HEK293 (cell line): Measurements from ENCODE around the gene SLC15A2.

ENCODE experiments used
- CTCF ChIA-PET: fragments of 350-600 bp; formaldehyde crosslinking; extraction: SDS; loops from one replicate; lab custom pipeline; 2021; ENCODE audit warnings: antibody characterized with exemption; lab: Yijun Ruan, JAX
- POLR2A ChIA-PET: fragments of 300-600 bp; formaldehyde crosslinking; extraction: SDS; loops from one replicate; lab custom pipeline; 2020; ENCODE audit warnings: antibody characterized with exemption, inconsistent platforms; lab: Yijun Ruan, JAX
- H3K27ac ChIP-seq: fragments of 200-500 bp; sonication (Bioruptor generic); 2 replicates; pipeline ENCODE4 v1.5.1; 2014; ENCODE audit warnings: low read depth, low read length, control low read depth, inconsistent platforms; ENCODE audit errors: extremely low read depth
- H3K36me3 ChIP-seq, 2 experiments: fragments of 200-500 bp in 1 of 2; sonication (Bioruptor generic) in 1 of 2; 1 replicate in 1 of 2; 2 replicates in 1 of 2; pipeline ENCODE4 v1.5.1; 2014 to 2017; ENCODE audit warnings: inconsistent platforms in 2 of 2, low read length in 2 of 2; ENCODE audit not compliant: control insufficient read depth in 2 of 2, insufficient read depth in 1 of 2
- H3K4me1 ChIP-seq: fragments of 200-500 bp; sonication (Bioruptor generic); 2 replicates; pipeline ENCODE4 v1.5.1; 2014; ENCODE audit warnings: mild to moderate bottlenecking, low read length, inconsistent platforms; ENCODE audit not compliant: control insufficient read depth, insufficient read depth
- H3K4me3 ChIP-seq: 2 replicates; pipeline ENCODE4 v1.5.1; 2011; ENCODE audit warnings: low read depth, mild to moderate bottlenecking, control low read depth, low read length, moderate library complexity
- H3K9me3 ChIP-seq: fragments of 200-500 bp; sonication (Bioruptor generic); 2 replicates; pipeline ENCODE4 v1.5.1; 2014; ENCODE audit warnings: low read depth, low read length, inconsistent platforms; ENCODE audit not compliant: control insufficient read depth, insufficient read depth
- BCL11A ChIP-seq: fragments of 450-650 bp; formaldehyde crosslinking; IDR thresholded peaks from 2 replicates; pipeline ENCODE4 v1.5.1; 2016; ENCODE audit warnings: low read depth, missing biosample characterization, missing genetic modification characterization
- OVOL3 ChIP-seq: fragments of 450-650 bp; formaldehyde crosslinking; IDR thresholded peaks from 2 replicates; pipeline ENCODE4 v1.5.1; 2016; ENCODE audit warnings: missing biosample characterization, missing genetic modification characterization
- REPIN1 ChIP-seq: fragments of 450-650 bp; formaldehyde crosslinking; IDR thresholded peaks from 2 replicates; pipeline ENCODE4 v1.5.1; 2017; ENCODE audit warnings: missing biosample characterization, missing genetic modification characterization, low read depth
- SP7 ChIP-seq: fragments of 450-650 bp; formaldehyde crosslinking; IDR thresholded peaks from 2 replicates; pipeline ENCODE4 v1.5.1; 2016; ENCODE audit warnings: missing biosample characterization, missing genetic modification characterization
- ZBTB44 ChIP-seq: fragments of 450-650 bp; IDR thresholded peaks from 2 replicates; pipeline ENCODE4 v1.5.1; 2018; ENCODE audit warnings: missing biosample characterization, mild to moderate bottlenecking, missing genetic modification characterization
- ZFP41 ChIP-seq: fragments of 450-650 bp; formaldehyde crosslinking; IDR thresholded peaks from 2 replicates; pipeline ENCODE4 v1.5.1; 2016; ENCODE audit warnings: missing biosample characterization, missing genetic modification characterization, borderline replicate concordance
- ZNF140 ChIP-seq: fragments of 450-650 bp; formaldehyde crosslinking; IDR thresholded peaks from 2 replicates; pipeline ENCODE4 v1.5.1; 2016; ENCODE audit warnings: missing biosample characterization, missing genetic modification characterization
- ZNF19 ChIP-seq: fragments of 450-650 bp; formaldehyde crosslinking; IDR thresholded peaks from 2 replicates; pipeline ENCODE4; 2016; ENCODE audit warnings: missing biosample characterization, missing genetic modification characterization, low read depth
- ZNF214 ChIP-seq: fragments of 450-650 bp; formaldehyde crosslinking; IDR thresholded peaks from 2 replicates; pipeline ENCODE4 v1.5.1; 2017; ENCODE audit warnings: missing biosample characterization, mild to moderate bottlenecking, missing genetic modification characterization, borderline replicate concordance
- ZNF23 ChIP-seq: fragments of 450-650 bp; formaldehyde crosslinking; IDR thresholded peaks from 2 replicates; pipeline ENCODE4 v1.5.1; 2016; ENCODE audit warnings: missing biosample characterization, missing genetic modification characterization, borderline replicate concordance
- ZNF266 ChIP-seq: fragments of 450-650 bp; formaldehyde crosslinking; IDR thresholded peaks from 2 replicates; pipeline ENCODE4 v1.5.1; 2016; ENCODE audit warnings: missing biosample characterization, missing genetic modification characterization, low read depth
- ZNF311 ChIP-seq: fragments of 450-650 bp; formaldehyde crosslinking; IDR thresholded peaks from 2 replicates; pipeline ENCODE4 v1.5.1; 2017; ENCODE audit warnings: missing biosample characterization, missing genetic modification characterization, borderline replicate concordance
- ZNF354C ChIP-seq: fragments of 450-650 bp; formaldehyde crosslinking; IDR thresholded peaks from 2 replicates; pipeline ENCODE4 v1.5.1; 2016; ENCODE audit warnings: missing biosample characterization, missing genetic modification characterization, low read depth, borderline replicate concordance
- ZNF394 ChIP-seq: fragments of 450-650 bp; formaldehyde crosslinking; IDR thresholded peaks from 2 replicates; pipeline ENCODE4 v1.5.1; 2016; ENCODE audit warnings: missing biosample characterization, missing genetic modification characterization, mild to moderate bottlenecking, moderate library complexity, borderline replicate concordance
- ZNF433 ChIP-seq: fragments of 450-650 bp; formaldehyde crosslinking; IDR thresholded peaks from 2 replicates; pipeline ENCODE4 v1.5.1; 2016; ENCODE audit warnings: missing biosample characterization, missing genetic modification characterization, low read depth
- ZNF514 ChIP-seq: fragments of 450-650 bp; formaldehyde crosslinking; IDR thresholded peaks from 2 replicates; pipeline ENCODE4 v1.5.1; 2016; ENCODE audit warnings: missing biosample characterization, missing genetic modification characterization
- ZNF529 ChIP-seq: fragments of 450-650 bp; formaldehyde crosslinking; IDR thresholded peaks from 2 replicates; pipeline ENCODE4 v1.5.1; 2017; ENCODE audit warnings: missing genetic modification characterization, missing biosample characterization; ENCODE audit not compliant: insufficient replicate concordance
- ZNF560 ChIP-seq: fragments of 450-650 bp; formaldehyde crosslinking; IDR thresholded peaks from 2 replicates; pipeline ENCODE4 v1.5.1; 2017; ENCODE audit warnings: missing biosample characterization, missing genetic modification characterization, borderline replicate concordance
- ZNF747 ChIP-seq: fragments of 450-650 bp; formaldehyde crosslinking; IDR thresholded peaks from 2 replicates; pipeline ENCODE4 v1.5.1; 2016; ENCODE audit warnings: missing biosample characterization, missing genetic modification characterization
- ZNF777 ChIP-seq: fragments of 450-650 bp; formaldehyde crosslinking; IDR thresholded peaks from 2 replicates; pipeline ENCODE4 v1.5.1; 2017; ENCODE audit warnings: missing biosample characterization, missing genetic modification characterization, borderline replicate concordance
- ZSCAN30 ChIP-seq: fragments of 450-650 bp; IDR thresholded peaks from 2 replicates; pipeline ENCODE4 v1.5.1; 2018; ENCODE audit warnings: missing biosample characterization, mild to moderate bottlenecking, missing genetic modification characterization, moderate library complexity
- TF ChIP-seq, protein P1 (sequence below): fragments of 450-650 bp; formaldehyde crosslinking; IDR thresholded peaks from 2 replicates; pipeline ENCODE4 v1.5.1; 2016; ENCODE audit warnings: missing biosample characterization, missing genetic modification characterization

SLC15A2 gene

DNA sequence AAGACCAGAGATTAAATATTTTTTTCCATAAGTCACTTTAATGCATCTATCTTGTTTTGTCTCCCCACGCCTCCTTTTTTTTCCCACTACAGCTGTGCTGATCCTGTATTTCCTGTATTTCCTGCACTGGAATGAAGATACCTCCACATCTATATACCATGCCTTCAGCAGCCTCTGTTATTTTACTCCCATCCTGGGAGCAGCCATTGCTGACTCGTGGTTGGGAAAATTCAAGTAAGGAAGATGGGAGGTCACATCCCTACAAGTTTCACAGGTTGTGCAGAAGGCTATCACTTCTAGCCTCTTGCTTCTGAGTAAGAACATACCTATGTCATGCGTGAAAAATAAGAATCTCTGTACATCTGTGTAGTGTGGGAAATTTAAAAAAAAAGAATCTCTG is 3.1 kb downstream of the SLC15A2 start (continued):
- TF ChIP-seq ZNF433 (no peak), ZNF23 (tag by site-specific recombination) (no peak), BCL11A (tag by site-specific recombination) (no peak), ZNF19 (tag by site-specific recombination) (no peak), ZSCAN30 (tag by site-specific recombination) (no peak)

- ChIA-PET POLR2A (no interaction called here), CTCF (no interaction called here)
- H3K9me3 ChIP-seq = no peaks in the 10 kb centered on the region
- TF ChIP-seq SP7 (no peak), ZBTB44 (tag by site-specific recombination) (no peak), REPIN1 (tag by site-specific recombination) (no peak), ZNF354C (tag by site-specific recombination) (no peak), ZFP41 (tag by site-specific recombination) (no peak), ZNF140 (tag by site-specific recombination) (no peak), ZNF394 (tag by site-specific recombination) (no peak), ZNF311 (tag by site-specific recombination) (no peak), ZNF266 (tag by site-specific recombination) (no peak), ZNF214 (no peak)
- no peaks in the 10 kb centered on the region for H3K36me3 ChIP-seq
- H3K4me3 ChIP-seq = no peak overlapping the region
- H3K4me1 ChIP-seq = no peaks in the 10 kb centered on the region
- H3K27ac ChIP-seq = no peak overlapping the region
Measured at GRCh38 chr3:121913305-121913990, 19.2 kb downstream of the SLC15A2 start.

GRCh38 chr3:121914081-121914998 is 20.1 kb downstream of the SLC15A2 start:
- ChIA-PET POLR2A (no interaction called here), CTCF (interaction anchor here (0.6 to 1.0 kb wide), 3 partner anchors 31 to 1533 kb away, joined by 3 read pairs; no protein-coding TSS in a partner anchor)
- H3K9me3 ChIP-seq = no peaks in the 10 kb centered on the region
- no peak for TF ChIP-seq OVOL3 (tag by site-specific recombination)
- TF ChIP-seq ZNF529 (tag by site-specific recombination) = no peak
- no peak overlapping the region for H3K4me3 ChIP-seq
- H3K36me3 ChIP-seq = no peaks in the 10 kb centered on the region
- H3K4me1 ChIP-seq = no peaks in the 10 kb centered on the region
- H3K27ac ChIP-seq = no peak overlapping the region

DNA sequence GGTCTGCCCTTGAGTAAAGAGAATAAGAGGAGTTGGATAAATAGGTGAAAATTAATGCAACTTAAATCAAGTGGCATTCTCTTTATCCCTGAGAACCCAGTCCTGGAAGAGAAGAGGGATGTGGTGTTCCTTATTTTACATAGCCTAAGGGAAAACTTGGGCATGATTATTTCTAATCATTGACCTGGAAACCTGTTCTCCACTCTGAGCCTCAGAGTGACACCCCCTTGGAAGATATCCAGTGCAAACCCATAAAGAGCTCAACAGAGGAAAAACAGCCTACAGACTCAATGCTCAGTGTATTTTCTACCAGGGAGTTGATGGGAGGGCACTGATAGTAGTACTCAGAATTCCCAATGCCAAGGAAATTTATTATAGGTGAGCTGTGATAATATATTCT is 22.0 kb downstream of the SLC15A2 start:
- CTCF ChIA-PET = no interaction called here
- no peaks in the 10 kb centered on the region for H3K36me3 ChIP-seq
- H3K4me1 ChIP-seq = no peaks in the 10 kb centered on the region
- no peak overlapping the region for H3K27ac ChIP-seq
- POLR2A ChIA-PET = no interaction called here
- H3K4me3 ChIP-seq = no peak overlapping the region
- H3K9me3 ChIP-seq = no peaks in the 10 kb centered on the region
- no peak for TF ChIP-seq ZNF747 (tag by site-specific recombination)
- TF ChIP-seq ZNF560 (tag by site-specific recombination) = no peak
- TF ChIP-seq ZNF777 (tag by site-specific recombination) = no peak
- no peak for TF ChIP-seq SP7
- TF ChIP-seq, protein P1, sequence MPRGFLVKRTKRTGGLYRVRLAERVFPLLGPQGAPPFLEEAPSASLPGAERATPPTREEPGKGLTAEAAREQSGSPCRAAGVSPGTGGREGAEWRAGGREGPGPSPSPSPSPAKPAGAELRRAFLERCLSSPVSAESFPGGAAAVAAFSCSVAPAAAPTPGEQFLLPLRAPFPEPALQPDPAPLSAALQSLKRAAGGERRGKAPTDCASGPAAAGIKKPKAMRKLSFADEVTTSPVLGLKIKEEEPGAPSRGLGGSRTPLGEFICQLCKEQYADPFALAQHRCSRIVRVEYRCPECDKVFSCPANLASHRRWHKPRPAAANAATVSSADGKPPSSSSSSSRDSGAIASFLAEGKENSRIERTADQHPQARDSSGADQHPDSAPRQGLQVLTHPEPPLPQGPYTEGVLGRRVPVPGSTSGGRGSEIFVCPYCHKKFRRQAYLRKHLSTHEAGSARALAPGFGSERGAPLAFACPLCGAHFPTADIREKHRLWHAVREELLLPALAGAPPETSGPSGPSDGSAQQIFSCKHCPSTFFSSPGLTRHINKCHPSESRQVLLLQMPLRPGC (tag by site-specific recombination) = no peak
- TF ChIP-seq ZNF514 (tag by site-specific recombination) = no peak
